Loucy (cell line): ENCODE data around the gene DLG1.

Experiments used
- CTCF ChIP-seq: fragments of 200-600 bp; sonication (generic); conservative IDR thresholded peaks from 2 replicates; pipeline ENCODE4 v1.5.1; 2014; ENCODE audit warnings: mild to moderate bottlenecking, antibody characterized with exemption, low read length
- EZH2phosphoT487 ChIP-seq: fragments of 200-600 bp; IDR thresholded peaks from 2 replicates; pipeline ENCODE4 v1.6.1; 2018; ENCODE audit warnings: antibody characterized with exemption, mild to moderate bottlenecking, moderate library complexity, borderline replicate concordance

- TF ChIP-seq CTCF (no peak), EZH2phosphoT487 (no peak)
These were observed 1.9 kb downstream of the DLG1 start for GRCh38 chr3:197296545-197296944.
